NCI-H345 treated with DMSO at 0.1 percent for 48 hours (cell line): ENCODE results near the gene HLA-DPB1.

Experiments used
- DNase-seq: peaks from one replicate; lab custom pipeline; 2025; ENCODE audit not compliant: unreplicated experiment; lab: John Stamatoyannopoulos, UW

The HLA-DPB1 gene

GRCh38 chr6:33070909-33071308, 4.9 kb upstream of the HLA-DPB1 start:
- DNase-seq, result no peak

GRCh38 chr6:33071569-33071968, 4.2 kb upstream of the HLA-DPB1 start:
- DNase-seq, result no peak

GRCh38 chr6:33072508-33073100, 3.2 kb upstream of the HLA-DPB1 start:
- no peak for DNase-seq

GRCh38 chr6:33073431-33073871, 2.3 kb upstream of the HLA-DPB1 start, which contains the start of gene HLA-DPA1:
HLA-DPA1 (minus strand) TSS chr6:33073649.
- DNase-seq, result no peak

- no peak for DNase-seq
Observed at GRCh38 chr6:33075208-33075567, 602 bp upstream of the HLA-DPB1 start.

- no peak for DNase-seq
Observed at GRCh38 chr6:33076406-33076934, 680 bp downstream of the HLA-DPB1 start.

- DNase-seq, result no peak
Observed at GRCh38 chr6:33077908-33078307, 2.1 kb downstream of the HLA-DPB1 start.

- DNase-seq, result no peak
Observed at GRCh38 chr6:33078442-33078841, 2.7 kb downstream of the HLA-DPB1 start.

- no peak for DNase-seq
Observed at GRCh38 chr6:33078919-33079521, 3.2 kb downstream of the HLA-DPB1 start.

GRCh38 chr6:33079580-33079979, 3.8 kb downstream of the HLA-DPB1 start:
- no peak for DNase-seq

- DNase-seq, result no peak
Observed at GRCh38 chr6:33080127-33081089, 4.6 kb downstream of the HLA-DPB1 start.

GRCh38 chr6:33081098-33081824, 5.5 kb downstream of the HLA-DPB1 start:
- DNase-seq, result no peak

- DNase-seq, result no peak
Observed at GRCh38 chr6:33082702-33083101, 6.9 kb downstream of the HLA-DPB1 start.

- DNase-seq, result no peak
Observed at GRCh38 chr6:33085627-33086026, 9.8 kb downstream of the HLA-DPB1 start.

- DNase-seq, result no peak
Observed at GRCh38 chr6:33088258-33088930, 12.6 kb downstream of the HLA-DPB1 start.

GRCh38 chr6:33088931-33089620, 13.3 kb downstream of the HLA-DPB1 start:
- DNase-seq, result no peak

GRCh38 chr6:33091957-33092356, 16.2 kb downstream of the HLA-DPB1 start:
- no peak for DNase-seq

GRCh38 chr6:33092385-33092784, 16.6 kb downstream of the HLA-DPB1 start:
- no peak for DNase-seq

GRCh38 chr6:33093855-33094254, 18.1 kb downstream of the HLA-DPB1 start:
- no peak for DNase-seq

- DNase-seq, result no peak
Observed at GRCh38 chr6:33095681-33096080, 19.9 kb downstream of the HLA-DPB1 start.
